ENCODE results near the gene ERN1. TPM values are rescaled to one million over a fixed set of nuclear protein-coding genes. Genes with fewer than 3 reads are reported as not detected.
"Not testable (repeated sequence)": the region's sequence is repeated elsewhere in the genome, so short reads cannot be mapped to it uniquely, and the experiment has no call there.

Gene ERN1
- total RNA-seq, 4 donors from 2014 or later: 8.4 to 12.8 (median 12.1) TPM

DNA sequence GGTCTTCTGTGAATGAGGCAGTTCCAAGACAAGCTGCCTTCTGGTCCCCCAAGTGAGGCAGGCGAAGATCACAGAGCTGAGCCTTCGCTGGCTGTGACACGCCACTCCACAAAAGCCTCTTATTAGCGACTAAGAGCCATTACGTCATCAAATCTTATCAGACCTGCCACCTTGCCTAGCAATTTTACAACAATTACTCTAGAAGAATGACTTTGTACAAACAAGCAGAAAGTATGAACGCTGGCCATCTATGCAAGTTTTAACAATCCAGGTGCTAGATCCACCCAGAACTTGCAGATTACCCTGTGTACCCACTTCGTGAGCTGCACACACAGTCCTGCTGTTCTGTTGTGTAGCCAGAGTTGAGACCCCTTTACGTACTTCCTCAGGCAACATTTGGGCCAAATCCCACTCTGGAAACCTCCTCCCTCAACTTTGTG lies 105.7 kb downstream of the ERN1 start:
- Histone ChIP-seq H3K27ac (peak overlapping the region in 1 of 4 donors; percentile 47), H3K27me3 (peaks cover 5% of the 10 kb centered on the region), H3K4me1 (peaks cover 0 to 8% (median 0%) of the 10 kb centered on the region in 3 donors), H3K36me3 (no peaks in the 10 kb centered on the region), H3K4me3 (no peak overlapping the region), H3K9me3 (no peaks in the 10 kb centered on the region)
- 71 to 86% methylated on average over 4 to 6 of the region's 8 CpGs for WGBS, 2 donors (ENCODE audit: low coverage in 1 of 2)
- no peak for ATAC-seq
- TF ChIP-seq, protein P1, sequence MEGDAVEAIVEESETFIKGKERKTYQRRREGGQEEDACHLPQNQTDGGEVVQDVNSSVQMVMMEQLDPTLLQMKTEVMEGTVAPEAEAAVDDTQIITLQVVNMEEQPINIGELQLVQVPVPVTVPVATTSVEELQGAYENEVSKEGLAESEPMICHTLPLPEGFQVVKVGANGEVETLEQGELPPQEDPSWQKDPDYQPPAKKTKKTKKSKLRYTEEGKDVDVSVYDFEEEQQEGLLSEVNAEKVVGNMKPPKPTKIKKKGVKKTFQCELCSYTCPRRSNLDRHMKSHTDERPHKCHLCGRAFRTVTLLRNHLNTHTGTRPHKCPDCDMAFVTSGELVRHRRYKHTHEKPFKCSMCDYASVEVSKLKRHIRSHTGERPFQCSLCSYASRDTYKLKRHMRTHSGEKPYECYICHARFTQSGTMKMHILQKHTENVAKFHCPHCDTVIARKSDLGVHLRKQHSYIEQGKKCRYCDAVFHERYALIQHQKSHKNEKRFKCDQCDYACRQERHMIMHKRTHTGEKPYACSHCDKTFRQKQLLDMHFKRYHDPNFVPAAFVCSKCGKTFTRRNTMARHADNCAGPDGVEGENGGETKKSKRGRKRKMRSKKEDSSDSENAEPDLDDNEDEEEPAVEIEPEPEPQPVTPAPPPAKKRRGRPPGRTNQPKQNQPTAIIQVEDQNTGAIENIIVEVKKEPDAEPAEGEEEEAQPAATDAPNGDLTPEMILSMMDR (IDR thresholded peaks at IDR 0.05): no peak
- TF ChIP-seq POLR2AphosphoS5 (IDR thresholded peaks at IDR 0.05): no peak
- no peak for TF ChIP-seq POLR2A (IDR thresholded peaks at IDR 0.05)

DNA sequence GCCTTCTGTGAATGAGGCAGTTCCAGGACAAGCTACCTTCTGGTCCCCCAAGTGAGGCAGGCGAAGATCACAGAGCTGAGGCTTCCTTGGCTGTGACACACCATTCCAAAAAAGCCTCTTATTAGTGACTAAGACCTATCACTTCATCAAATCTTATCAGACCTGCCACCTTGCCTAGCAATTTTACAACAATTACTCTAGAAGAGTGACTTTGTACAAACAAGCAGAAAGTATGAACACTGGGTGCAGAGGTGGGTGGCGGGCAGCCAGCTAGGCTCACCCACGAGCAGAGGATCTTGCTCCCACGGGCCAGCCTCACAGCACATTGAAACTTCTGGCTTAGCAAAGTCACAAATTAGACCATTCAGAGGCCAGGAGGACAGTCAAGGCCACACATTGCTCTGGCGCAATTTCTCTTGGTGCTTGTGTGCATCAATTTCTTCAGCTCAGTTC lies 107.3 kb downstream of the ERN1 start:
- no peak for TF ChIP-seq POLR2AphosphoS5 (IDR thresholded peaks at IDR 0.05)
- no peak for TF ChIP-seq POLR2A (IDR thresholded peaks at IDR 0.05)
- TF ChIP-seq, protein P1 (IDR thresholded peaks at IDR 0.05): no peak
- TF ChIP-seq EP300 (IDR thresholded peaks at IDR 0.05): no peak
- Histone ChIP-seq H3K27ac (no peak overlapping the region), H3K9me3 (no peaks in the 10 kb centered on the region), H3K27me3 (peaks cover 5% of the 10 kb centered on the region), H3K4me3 (no peak overlapping the region), H3K4me1 (peaks cover 0 to 8% (median 0%) of the 10 kb centered on the region in 3 donors), H3K36me3 (no peaks in the 10 kb centered on the region)
- ATAC-seq: no peak
- 74 to 75% methylated on average over 2 to 5 of the region's 5 CpGs for WGBS, 2 donors (ENCODE audit: low coverage in 1 of 2)

DNA sequence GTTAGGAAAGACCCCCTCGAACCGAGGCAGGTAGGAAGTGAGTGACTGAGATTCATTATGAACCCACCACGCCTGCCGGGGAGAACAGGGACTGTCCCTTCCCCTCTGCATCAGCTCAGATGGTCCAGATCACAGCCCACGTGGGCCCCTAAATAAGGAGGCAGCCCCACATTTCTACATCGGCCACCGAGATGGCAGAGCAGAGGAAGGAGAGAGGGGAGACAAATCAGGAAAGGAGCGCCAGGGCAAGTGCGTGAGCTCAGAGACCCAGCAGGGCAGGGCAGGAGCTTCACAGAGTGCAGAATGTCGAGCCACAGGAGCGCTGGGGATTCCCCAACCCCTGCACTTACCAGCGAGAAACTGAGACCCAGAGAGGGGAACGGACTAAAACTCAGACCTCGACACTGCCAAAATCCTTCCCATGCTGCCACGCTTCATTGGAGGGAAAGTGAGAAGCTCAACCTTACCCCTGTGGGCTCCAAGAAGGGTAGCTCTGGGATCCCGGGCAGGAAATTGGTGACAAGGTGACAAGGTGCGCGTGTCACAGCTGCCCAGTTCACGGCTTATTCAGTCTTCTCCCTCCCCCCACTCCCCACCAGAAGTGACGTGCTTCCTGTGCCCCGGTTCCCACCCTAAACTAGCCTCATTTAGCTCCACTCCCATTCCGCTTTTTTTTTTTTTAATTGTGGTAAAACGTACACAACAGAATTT lies 109.7 kb downstream of the ERN1 start, which contains the start of gene ICAM2:
TSS of gene ICAM2 (minus strand) at position 578 of the 711 bp plus-strand sequence. CDS start 13,942 bp downstream, outside the sequence.
- Histone ChIP-seq H3K27me3 (no peaks in the 10 kb centered on the region), H3K4me1 (no peaks in the 10 kb centered on the region), H3K9me3 (no peaks in the 10 kb centered on the region), H3K4me3 (peak within 1 kb of the TSS; percentile 9 to 48), H3K27ac (peak within 1 kb of the TSS in 3 of 4 donors; percentile 65 to 80 (median 74)), H3K36me3 (no peaks in the 10 kb centered on the region)
- ATAC-seq: peak; percentile 82
- TF ChIP-seq POLR2AphosphoS5 (IDR thresholded peaks at IDR 0.05): no peak
- TF ChIP-seq, protein P1 (IDR thresholded peaks at IDR 0.05): peak in 1 of 4 experiments; percentile 16
- 28 to 36% methylated on average over 14 to 22 of the region's 23 CpGs for WGBS, 2 donors (ENCODE audit: low coverage in 1 of 2)

DNA sequence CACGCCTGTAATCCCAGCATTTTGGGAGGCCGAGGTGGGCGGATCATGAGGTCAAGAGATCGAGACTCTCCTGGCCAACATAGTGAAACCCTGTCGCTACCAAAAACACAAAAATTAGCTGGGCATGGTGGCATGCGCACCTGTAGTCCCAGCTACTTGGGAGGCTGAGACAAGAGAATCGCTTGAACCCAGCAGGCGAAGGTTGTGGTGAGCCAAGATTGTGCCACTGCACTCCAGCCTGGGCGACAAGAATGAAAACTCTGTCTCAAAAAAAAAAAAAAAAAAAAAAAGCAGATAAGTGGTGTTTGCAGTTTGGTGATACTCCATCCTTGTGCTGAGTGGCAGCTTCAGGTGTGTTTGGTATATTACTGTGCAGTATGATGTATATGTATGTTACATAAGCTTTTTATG lies 110.4 kb downstream of the ERN1 start:
- H3K36me3 ChIP-seq, ATAC-seq, H3K9me3 ChIP-seq, H3K4me1 ChIP-seq, H3K27me3 ChIP-seq: not testable (repeated sequence)
- WGBS, 2 donors (ENCODE audit: low coverage in 1 of 2): 46 to 61% methylated on average over 3 to 4 of the region's 9 CpGs
- Histone ChIP-seq H3K27ac (peak overlapping the region in 3 of 4 donors; percentile 65 to 80 (median 74)), H3K4me3 (peak overlapping the region in 1 of 2 donors; percentile 48)

DNA sequence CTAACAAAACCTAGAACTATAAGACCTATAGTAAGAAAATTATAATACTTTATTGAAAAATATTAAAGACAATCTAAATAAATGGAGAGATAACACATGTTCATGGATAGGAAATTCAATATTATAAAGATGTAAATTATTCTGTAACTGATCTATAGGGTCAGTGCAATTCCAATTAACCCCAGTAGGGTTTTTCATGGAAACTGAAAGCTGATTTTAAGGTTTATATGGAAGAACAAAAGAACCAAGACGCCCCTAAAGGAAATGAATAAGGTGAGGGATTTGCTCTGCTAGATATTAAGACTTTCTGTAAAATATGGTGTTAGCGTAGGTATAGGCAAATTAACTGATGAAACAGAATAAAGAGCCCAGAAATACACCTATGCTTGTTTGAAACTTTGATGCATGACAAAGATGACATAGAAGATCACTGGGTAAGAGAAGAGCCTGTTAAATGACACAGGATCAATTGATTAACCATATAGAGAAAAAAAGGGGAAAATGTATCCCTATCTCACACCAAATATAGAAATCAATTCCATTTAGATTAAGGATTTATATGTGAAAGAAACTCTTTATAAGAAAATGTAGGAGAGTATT lies 112.5 kb downstream of the ERN1 start:
- H3K4me3 ChIP-seq: no peak overlapping the region
- H3K36me3 ChIP-seq: no peaks in the 10 kb centered on the region
- no peaks in the 10 kb centered on the region for H3K9me3 ChIP-seq
- H3K27ac ChIP-seq: no peak overlapping the region
- H3K27me3 ChIP-seq: peaks cover 8% of the 10 kb centered on the region
- no peaks in the 10 kb centered on the region for H3K4me1 ChIP-seq
- 75 to 83% methylated on average over 2 of the region's 2 CpGs for WGBS, 2 donors (ENCODE audit: low coverage in 1 of 2)
- ATAC-seq: no peak
- no peak for TF ChIP-seq EP300 (IDR thresholded peaks at IDR 0.05)
- TF ChIP-seq, protein P1 (IDR thresholded peaks at IDR 0.05): peak in 2 of 4 experiments; percentile 8 to 9
- no peak for TF ChIP-seq POLR2A (IDR thresholded peaks at IDR 0.05)

Measured in gastroesophageal sphincter (tissue), 4 donors.